NCI-H69 (cell line): ENCODE data around the gene HDHD5.
A peak's percentile ranks its signal among the peaks of the same experiment; 100 is the strongest.

Experiments used
- DNase-seq: peaks from one replicate; lab custom pipeline; 2025; lab: John Stamatoyannopoulos, UW

The HDHD5 gene

DNA sequence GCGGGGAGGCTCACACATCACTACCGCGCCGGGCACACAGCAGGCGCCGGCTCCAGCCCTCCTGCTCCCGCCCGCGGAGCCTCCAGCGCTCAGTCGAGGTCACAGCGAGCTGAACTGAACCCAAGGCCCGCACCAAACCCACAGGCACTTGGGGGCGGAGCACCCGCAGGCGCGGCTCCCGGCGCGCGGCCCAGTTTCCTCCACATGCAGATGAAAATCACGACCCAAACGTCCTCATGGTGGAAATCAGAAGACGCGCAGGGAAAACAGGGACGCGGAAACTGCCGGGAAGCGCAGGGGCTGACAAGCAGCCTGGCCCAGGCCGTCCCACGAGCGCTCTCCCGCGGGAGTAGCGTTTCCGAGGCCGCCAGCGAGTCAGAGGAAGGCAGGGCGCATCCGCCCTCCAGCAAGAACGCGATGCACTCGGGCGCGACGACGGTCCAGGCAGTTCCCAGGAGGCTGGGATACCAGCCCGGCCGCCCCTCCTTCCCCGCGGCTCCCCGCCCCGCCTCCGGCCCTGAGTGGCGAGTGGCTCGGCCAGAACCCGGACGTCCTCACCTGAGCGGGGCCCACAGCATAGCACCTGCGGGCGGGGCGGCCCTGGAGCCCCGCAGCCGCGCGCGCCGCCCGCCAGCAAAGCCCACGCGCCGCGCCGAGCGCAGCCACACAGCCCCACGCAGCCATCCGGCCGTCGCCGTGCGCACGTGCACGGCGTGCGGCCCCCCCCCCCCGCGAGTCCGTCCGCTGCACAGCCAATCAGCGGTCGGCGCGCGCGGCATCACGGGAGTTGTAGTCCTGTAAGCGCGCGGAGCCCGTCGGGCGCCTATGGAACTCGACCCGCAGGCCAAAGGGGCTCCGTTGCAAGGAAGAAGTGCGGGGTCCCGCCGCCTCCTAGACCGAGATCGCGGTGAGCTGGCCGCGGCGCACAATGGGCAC lies at the start of gene HDHD5:
HDHD5 (minus strand) TSS at position 710 of the 936 bp plus-strand sequence; CDS start at position 684, 26 bp downstream.
- peak; percentile 96 for DNase-seq

DNA sequence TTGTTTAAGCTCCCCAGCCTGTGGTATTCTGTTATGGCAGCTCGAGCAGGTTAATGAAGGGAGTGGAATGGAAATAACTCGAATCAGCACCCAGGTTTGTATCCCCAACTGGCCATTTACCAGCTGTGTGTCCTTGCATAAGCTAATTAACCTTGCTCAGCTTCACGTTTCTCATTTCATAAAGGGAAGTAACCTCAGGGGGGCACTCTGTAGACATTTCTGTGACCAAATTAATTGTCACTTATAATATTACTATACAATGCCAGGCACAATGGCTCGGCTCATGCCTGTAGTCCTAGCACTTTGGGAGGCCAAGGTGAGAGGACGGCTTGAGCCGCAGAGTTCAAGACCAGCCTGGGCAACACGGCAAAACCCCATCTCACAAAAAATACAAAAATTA lies 46.4 kb upstream of the HDHD5 start:
- peak; percentile 83 for DNase-seq

DNA sequence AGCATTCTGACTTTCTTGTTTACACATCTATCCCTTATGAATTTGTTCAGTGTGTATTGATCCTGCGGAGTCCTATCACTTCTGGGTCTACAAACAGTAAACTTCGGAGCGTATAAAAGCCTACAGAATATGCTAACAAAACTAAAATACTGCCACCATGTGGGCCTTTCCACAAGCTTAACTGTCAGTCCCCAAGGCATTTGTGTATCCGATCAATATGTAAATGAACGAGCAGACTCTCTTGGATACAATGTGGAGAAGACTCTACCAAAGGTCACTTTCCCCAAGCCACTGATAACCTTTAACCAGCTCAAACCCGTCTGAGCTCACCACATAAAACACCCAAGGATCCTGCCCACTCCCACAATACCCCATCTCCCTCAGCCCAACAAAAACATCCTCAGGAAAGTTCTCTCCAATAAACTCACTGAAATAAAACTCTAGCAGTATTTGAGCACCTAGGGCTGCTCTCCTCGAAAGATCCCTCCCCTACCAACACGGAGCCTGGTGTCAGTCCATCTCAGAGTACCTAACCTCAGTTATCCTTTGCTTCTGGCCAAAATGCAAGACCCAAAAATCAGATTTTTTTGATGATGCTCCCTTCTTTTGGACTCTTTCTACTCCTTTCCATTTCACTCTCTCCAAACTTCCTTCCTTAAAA lies 42.3 kb upstream of the HDHD5 start:
- DNase-seq = peak; percentile 26

DNA sequence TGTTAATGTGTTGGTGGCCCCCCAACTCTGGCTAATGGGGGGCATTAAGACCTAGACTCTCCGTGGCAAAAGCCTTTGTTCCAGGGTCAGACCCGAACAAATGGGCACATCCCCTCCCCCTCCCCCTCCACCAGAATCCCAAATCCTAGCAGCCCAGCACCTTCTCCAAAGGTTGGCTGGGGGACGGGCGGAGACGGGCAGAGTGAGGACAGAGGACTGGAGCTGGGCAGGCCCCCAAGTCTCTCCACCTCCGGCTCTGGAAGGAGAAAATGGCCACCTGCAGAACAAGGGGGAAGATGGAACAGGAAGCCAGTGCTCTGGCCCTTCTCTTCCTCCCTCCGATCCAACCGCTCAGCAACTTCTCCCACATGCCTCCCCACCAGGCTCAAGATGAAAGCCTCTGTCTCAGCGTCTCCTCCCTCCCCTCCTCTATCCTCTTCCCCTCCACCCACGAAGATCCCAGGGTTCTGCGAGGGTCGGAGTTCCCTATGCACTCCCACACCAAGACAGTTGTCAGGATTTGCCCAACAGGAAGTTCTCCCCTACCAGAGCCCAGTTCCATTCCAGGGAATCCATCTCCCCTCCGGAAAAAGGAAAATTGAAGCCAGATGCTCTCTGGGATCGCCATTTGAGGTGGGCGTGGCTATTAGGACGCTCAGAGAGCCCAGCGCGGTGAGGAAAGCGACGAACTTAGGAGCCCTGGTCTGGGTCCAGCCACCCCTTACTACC lies 40.1 kb upstream of the HDHD5 start:
- peak; percentile 90 for DNase-seq

DNA sequence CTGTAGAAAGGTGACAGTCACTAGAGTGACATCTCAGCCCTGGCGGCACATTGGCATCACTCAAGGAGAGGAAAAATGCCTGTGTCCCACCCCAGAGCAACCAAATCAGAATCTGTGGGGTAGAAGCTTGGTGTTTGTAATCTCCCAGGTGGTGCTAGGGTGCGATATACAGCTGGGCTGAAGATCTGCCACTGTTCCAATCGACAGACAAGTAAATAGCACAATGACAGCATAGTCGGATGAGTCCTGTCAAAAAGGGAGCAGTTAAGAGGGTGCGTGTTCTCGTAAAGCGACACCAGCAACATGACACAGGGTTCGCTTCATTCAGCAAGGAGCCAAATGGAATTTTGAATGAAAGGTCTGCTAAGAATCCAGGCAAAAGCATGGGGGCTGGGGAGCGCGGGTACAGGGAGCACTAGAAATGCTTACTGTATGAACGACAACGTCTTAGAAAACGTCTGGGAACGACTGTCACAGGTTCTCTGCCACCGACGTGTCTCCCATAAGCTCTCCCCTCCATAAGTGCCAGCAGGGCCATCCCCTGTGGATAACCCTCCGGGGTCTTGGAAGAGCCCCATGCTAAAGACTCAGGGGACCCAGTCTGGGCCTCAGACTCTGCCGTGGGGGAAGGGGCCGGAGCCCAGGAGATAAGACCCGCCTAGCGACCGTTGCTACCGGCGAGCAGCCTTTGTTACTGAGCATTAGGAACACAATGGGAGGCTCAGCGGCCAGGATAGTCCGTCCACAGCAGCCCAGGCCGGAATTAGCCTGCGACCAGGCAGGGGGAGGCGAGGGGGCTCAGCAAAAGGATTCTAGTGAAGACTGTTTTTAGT lies 39.3 kb upstream of the HDHD5 start:
- DNase-seq = peak; percentile 93

DNA sequence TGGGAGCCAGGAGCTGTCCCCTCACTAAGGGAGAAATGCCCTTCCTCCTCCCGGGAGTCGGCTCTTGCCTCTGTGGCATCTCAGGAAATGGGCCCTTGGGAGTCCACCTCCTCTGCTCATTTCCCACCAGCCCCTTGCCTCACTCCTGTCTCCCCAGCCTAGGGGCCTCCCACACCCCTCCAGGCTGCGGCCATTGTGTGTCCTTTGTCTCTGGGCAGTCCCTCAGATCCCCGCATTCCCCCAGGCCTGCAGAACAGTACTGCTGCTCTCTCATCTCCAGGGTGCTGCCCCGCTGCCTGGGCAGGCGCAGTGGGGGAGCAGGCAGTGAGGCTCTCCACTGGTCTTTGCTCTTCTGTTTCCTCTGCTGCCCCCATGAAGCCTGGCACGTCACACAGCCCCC lies 35.1 kb upstream of the HDHD5 start:
- no peak for DNase-seq

DNA sequence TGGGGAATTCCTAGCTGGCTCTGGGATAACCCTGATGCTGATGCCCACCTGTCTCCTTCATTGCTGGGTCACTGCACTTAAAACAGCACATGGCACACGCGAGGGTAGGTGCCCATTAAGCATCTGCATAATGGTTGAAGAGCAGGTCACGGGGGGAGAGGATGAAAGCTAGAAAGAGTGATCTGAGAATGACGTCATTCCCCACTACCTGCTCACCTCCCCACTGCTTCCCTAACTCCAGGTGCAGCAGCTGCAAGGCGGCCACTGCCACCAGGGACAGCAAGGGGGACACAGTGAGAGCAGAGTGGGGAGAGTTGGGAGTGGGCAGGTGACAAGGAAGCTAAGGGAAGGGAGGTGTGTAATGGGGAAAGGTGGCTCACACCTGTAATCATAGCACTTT lies 33.1 kb upstream of the HDHD5 start:
- peak; percentile 95 for DNase-seq

DNA sequence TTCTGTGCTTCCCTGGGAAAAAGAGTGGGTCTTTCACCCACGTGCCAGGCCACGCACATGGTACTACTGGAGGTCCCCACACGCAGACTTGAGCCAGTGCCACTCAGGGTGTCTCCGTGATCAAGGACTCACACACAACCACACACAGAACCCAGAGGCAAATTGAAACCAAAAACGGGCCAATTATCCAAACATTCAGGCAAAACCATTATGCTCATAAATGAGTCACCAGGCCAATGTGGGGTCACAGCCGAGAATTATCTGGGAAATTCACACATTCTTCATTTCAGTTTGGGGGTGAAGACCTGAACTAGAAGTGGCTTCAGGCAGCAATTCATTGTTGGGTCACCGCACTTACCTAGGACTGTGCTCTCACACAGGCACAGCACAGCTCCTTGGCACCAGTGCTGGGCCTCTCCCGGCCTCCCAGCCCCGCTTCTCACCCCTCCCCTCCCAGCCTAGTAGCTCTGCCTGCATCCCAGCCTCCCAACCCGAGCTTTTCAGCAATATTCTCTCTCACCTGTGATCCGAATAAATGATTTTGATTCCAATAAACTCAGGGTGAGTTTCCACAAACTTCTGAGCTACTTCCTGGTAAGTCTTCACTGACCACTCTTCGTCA lies 32.2 kb upstream of the HDHD5 start:
- DNase-seq = peak; percentile 52

DNA sequence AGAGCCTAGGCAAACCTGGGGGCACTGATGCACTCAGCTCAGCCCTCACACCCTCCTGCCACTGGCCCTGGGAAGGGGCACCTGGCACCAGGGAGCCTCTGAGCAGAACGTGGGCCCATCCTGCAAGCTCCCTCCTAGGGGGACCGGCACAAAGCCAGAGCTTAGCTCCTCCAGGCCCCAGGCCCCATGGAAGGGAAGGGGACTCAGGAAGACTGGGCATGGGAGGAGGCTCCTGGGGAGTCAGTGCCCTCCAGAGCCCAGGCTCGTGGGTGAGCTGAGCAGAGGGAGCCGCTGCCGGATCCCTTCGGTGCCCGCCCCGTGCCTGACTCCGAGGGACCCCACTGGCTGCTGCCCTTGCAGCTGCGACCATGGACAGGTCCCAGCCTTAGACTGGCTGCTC lies 31.6 kb upstream of the HDHD5 start:
- no peak for DNase-seq

DNA sequence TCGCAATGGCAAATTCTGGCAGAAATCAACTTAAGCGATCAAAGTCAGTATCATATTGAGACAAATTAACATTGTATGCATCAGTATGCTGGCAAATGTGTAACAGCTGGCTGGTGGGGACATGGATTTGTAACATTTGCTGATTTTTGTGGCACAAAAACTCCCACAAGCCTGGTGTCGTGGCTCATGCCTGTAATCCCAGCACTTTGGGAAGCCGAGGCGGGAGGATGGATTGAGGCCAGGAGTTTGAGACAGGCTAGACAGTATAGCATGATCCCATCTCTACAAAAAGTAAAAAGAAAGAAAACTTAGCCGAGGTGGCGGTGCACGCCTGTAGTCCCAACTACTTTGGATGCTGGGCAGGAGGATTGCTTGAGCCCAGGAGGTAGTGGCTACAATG lies 17.6 kb upstream of the HDHD5 start:
- DNase-seq = no peak

DNA sequence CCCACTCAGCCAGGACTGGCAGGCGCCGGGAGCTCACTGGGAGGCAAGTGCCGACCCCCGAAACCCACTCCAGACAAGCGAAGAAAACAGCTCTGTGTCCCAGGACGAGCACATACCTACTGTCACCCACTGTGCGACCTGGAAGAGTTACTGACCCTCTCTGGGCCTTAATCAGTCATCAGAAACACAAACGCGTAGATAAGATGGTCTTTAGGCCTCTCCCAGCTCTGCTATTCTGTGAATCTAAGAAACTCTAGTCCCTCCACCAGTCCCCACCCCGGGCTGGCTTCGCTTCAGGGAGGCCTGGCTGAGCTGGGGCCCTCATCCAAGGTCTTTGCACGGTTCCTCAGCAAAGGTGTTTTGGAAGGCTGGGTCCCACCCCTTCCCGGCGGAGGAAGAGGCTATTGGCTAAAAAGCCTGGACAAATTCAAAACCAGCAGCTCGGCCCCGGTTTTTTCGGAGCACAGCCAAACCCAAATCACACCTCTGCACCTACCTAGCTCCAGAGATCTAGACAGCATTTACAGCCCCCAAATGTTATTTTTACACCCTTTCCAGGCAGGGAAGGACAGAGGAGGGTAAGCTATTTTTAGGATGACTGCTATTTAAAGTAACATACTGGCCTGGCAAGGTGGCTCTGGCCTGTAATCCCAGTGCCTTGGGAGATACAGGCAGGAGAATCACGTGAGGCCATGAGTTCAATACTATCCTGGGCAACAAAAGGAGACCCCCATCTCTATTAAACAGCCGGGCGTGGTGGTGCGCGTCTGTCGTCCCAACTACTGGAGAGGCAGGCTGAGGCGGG lies 13.2 kb upstream of the HDHD5 start:
- DNase-seq = no peak

DNA sequence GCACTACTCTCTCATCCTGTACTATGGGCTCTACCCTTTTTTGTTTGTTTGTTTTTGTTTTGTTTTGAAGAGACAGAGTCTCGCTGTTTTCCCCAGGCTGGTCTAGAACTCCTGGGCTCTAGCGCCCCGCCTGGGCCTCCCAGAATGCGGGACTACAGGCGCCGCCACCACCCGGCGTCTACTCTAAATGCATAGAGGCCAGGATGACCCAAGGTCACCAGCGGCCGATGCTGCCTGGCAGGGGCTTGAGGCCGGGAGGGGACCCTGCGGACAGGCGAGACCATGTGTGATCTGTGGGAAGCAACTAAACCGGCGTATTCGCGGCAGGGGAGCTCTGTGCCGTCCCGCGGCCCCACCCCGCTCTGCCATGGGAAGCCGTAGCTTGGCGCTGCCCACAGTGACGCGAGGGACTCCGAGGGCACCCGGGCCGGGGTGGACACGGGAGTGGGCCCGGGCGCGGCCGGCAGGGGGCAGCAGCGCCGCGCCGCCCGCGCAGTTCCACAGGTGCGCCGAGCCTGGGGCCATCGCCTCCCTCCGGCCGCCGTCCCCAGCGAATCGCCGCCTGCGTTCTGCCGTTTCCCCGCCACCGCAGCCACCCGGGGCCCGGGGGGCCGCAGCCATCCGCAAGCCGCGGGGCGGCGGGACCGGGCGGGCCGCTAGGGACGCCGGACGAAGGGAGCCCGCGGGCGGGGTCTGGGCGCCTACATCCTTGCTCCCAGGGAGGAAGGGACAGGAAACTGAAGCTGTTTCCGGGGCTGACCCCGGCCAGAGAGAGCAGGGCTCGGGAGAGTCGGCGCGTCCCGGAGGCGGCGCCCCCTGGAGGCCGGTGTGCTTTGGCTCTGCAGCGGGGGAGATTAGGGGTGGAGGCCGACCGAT lies 12.3 kb upstream of the HDHD5 start:
- peak; percentile 96 for DNase-seq

DNA sequence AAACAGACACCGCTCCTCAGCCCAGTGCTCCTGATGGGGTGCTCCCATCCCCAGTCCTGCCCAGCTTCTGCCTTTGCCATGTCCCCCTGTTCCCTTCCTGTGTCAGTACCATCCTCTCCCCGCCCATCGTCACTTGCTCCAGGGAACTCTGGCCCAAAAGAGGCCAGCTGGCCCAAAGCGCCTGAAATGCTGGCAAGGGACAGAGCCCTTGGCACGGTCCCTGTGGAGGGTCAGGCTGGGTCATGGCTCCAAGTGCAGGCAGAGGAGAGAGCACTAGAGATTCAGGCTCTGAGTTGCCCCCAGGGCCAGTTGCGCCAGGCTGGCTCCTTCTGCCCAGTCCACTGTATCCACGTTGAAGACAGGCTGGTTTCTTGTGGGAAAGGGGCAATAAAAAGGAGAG lies 8.4 kb upstream of the HDHD5 start:
- no peak for DNase-seq

DNA sequence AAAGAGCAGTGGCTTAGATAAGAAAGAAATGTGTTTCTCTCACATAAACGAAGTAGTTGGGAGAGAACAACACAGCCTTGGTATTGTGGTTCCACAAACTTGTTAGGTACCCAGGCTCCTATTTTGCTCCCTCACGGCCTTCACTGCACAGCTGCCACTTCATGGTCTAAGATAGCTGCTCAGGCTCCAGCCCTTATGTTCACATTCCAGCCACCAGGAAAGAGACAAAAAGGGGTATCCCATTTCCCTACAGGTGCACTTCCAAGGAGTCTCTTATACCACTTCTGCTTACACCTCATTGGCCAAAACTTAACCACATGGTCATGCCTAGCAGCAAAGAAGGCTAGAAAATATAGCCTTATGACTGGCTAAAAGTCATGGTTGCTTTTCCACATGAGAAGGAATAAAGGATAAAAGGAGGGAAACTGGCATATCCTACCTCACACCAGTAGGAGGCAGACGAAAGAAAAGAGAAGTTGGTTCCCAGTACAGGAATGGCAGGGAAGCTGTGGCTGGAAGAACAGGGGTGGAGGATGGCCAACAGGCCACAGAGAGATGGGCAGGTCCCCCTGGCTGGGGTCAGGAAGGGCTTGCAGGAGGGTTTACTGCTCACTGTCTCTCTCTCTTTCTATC lies 5.4 kb upstream of the HDHD5 start:
- DNase-seq = peak; percentile 14

DNA sequence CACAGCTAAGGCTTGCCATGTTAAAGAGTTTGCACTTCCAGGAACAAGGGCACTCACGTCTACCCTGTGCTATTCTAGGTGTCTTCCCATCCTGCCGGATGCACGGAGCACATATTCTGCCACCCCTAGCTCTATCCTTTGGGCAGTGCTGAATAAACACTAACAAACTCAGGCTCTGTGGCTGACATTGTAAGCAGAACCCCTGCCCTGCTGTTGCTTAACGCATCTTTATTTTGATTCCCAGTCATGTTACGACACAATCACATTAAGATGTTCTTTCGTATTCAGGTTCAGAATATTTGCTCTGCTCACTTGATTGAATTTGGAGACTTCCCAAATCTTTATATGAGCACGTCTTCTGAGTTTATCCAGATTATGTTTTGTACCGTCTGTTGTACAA lies 3.7 kb upstream of the HDHD5 start:
- no peak for DNase-seq

DNA sequence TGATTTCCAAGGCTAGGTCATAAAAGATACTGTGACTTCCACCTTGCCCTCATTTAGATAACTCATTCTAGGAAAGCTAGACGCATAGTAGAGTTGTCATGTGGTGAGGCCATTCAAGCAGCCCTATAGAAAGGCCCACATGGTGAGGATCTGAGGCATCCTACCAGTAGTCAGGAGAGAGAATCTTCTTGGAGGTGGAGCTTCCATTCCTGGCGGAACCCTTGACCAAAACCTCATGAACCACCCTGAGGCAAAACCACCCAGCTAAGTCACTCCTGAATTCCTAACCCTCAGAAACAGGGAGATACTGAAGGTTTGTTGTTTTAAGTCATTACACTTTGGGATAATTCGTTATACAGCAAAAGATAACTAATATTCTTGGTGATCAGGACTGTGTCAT lies 2.9 kb upstream of the HDHD5 start:
- no peak for DNase-seq

DNA sequence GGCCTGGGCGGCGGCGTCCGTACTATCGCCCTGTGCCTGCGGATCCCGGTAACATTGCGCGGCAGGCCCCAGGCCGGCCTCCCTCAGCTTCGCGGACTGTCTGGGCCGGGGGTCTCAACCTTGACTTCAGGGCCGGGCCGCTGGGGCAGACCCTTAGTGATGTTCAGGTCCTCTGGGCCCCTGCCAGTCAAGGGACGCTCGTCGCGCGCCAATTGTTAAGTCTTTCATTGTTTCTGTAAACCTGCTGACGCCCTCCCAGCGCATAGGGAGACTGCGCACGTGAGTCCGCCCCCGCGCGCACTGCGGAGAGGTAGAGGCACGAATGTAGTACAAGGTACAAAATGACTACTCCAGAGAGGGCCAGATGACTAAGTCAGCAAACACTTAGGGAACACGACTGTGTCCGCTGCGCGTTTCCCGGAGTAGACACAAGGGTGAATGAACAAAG lies 451 bp upstream of the HDHD5 start:
- DNase-seq = peak; percentile 80

DNA sequence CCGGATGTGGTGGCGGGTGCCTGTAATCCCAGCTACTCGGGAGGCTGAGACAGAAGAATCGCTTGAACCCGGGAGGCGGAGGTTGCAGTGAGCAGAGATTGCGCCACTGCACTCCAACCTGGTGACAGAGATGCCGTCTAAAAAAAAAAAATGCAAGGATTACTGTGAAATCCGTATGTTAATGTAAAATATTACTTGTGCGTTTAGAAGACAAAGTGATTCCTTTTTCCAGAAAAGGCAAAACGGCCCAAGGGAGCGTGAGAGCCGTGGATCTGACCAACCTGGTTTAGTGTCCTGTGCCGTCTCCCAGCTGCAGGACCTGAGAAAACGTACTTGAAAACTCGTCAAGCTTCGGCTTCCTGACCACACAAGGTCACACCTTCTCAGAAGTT lies 905 bp downstream of the HDHD5 start:
- no peak for DNase-seq

DNA sequence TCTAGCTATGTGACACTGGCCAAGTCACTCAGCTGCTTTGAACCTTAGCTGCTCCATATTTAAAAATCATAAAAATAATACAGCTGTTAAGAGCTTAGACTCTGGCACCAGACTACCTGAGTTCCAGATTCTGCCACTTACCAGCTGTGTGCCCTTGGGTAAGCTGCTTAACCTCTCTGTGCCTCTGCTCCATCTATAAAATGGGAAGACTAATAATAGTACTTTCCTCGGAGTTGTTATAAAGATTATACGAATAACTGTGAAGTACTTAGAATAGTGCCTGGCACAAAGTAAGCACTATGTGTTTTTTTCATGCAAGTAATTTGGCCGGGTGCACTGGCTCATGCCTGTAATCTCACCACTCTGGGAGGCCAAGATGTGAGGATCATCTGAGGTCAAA lies 1.4 kb downstream of the HDHD5 start:
- no peak for DNase-seq
